Measurements from ENCODE around the gene MAP1B.

- TF ChIP-seq CTCF (IDR thresholded peaks at IDR 0.05) (no peak), POLR2A (IDR thresholded peaks at IDR 0.05; ENCODE audit: low read length) (no peak), USF2 (IDR thresholded peaks at IDR 0.05) (no peak), JUNB (IDR thresholded peaks at IDR 0.05) (no peak)
These were observed 18.1 kb downstream of the MAP1B start for GRCh38 chr5:72125271-72125940.
